Hepatocyte (in vitro differentiated cells): ENCODE results near the gene G3BP1.

ENCODE experiments used
- CTCF ChIP-seq: fragments of 200-600 bp; sonication (generic); IDR thresholded peaks from 2 replicates; pipeline ENCODE4 v1.5.1; 2016; ENCODE audit warnings: antibody characterized with exemption, mild to moderate bottlenecking; ENCODE audit not compliant: poor library complexity
- EZH2 ChIP-seq: fragments of 200-600 bp; sonication (generic); IDR thresholded peaks from 2 replicates; pipeline ENCODE4 v1.6.1; 2016; ENCODE audit warnings: antibody characterized with exemption, mild to moderate bottlenecking, borderline replicate concordance

- no peak for TF ChIP-seq CTCF
- TF ChIP-seq EZH2: no peak
Observed at GRCh38 chr5:151775025-151775606, 3.4 kb downstream of the G3BP1 start.
